Upper lobe of left lung (tissue), 4 donors: ENCODE measurements around the gene LCN15.

Source experiments
- POLR2A ChIP-seq, 4 donors: fragments of 450-650 bp; IDR thresholded peaks; one replicate each; pipeline ENCODE4 v1.5.1; 2016 to 2017; ENCODE audit warnings: antibody characterized with exemption in 4 of 4, mild to moderate bottlenecking in 2 of 4
- POLR2AphosphoS5 ChIP-seq, 2 donors: sonication (generic); formaldehyde crosslinking; IDR thresholded peaks; one replicate each; pipeline ENCODE4 v1.5.1; 2017; ENCODE audit warnings: antibody characterized with exemption in 2 of 2
- TF ChIP-seq, protein P1 (sequence below), 6 experiments: fragments of 450-650 bp in 4 of 6; fragments of 200-600 bp in 2 of 6; sonication (generic) in 2 of 6; IDR thresholded peaks; one replicate each; pipeline ENCODE4 v1.5.1; 2016 to 2019; ENCODE audit warnings: antibody characterized with exemption in 6 of 6

DNA sequence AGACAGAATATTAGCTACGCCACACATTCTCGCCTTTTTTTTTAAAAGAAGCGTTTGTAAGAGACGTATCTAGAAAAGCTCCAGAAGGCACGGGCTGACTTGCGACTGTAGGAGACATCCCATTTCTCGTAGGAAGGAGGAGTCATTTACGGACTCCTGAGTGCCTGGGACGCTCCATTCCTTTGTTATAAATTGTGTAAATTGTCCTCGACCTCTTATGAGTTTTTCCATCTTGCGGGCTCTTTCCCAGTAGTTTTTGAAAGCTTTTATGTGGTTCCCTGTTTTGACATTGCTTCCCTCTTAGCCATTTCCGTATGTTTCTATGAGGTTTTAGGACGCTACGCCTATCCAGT lies 44.5 kb upstream of the LCN15 start:
- TF ChIP-seq POLR2AphosphoS5 (IDR thresholded peaks at IDR 0.05) (no peak), POLR2A (IDR thresholded peaks at IDR 0.05) (no peak)
- TF ChIP-seq, protein P1, sequence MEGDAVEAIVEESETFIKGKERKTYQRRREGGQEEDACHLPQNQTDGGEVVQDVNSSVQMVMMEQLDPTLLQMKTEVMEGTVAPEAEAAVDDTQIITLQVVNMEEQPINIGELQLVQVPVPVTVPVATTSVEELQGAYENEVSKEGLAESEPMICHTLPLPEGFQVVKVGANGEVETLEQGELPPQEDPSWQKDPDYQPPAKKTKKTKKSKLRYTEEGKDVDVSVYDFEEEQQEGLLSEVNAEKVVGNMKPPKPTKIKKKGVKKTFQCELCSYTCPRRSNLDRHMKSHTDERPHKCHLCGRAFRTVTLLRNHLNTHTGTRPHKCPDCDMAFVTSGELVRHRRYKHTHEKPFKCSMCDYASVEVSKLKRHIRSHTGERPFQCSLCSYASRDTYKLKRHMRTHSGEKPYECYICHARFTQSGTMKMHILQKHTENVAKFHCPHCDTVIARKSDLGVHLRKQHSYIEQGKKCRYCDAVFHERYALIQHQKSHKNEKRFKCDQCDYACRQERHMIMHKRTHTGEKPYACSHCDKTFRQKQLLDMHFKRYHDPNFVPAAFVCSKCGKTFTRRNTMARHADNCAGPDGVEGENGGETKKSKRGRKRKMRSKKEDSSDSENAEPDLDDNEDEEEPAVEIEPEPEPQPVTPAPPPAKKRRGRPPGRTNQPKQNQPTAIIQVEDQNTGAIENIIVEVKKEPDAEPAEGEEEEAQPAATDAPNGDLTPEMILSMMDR (IDR thresholded peaks at IDR 0.05), result no peak
